GM13977 (cell line): Measurements from ENCODE around the gene GBX2.

Experiments
- DNase-seq: peaks from one replicate; pipeline ENCODE4 v3.0.0; 2012; ENCODE audit warnings: low spot score
- in situ Hi-C: fragments of 300-500 bp; cut with MboI; formaldehyde crosslinking; loops from one replicate; pipeline ENCODE4 v1.12.0; 2022; ENCODE audit warnings: low sequenced_read_pairs, low pct_unique_long_range_greater_than_20kb, mixed read lengths, inconsistent platforms; ENCODE audit not compliant: unreplicated experiment
- TF ChIP-seq, protein P1 (sequence below): IDR thresholded peaks from 2 replicates; pipeline ENCODE4 v1.5.1; 2012; ENCODE audit warnings: mild to moderate bottlenecking, control low read depth; ENCODE audit not compliant: insufficient read depth; ENCODE audit errors: extremely low read depth, missing control alignments

The GBX2 gene

DNA sequence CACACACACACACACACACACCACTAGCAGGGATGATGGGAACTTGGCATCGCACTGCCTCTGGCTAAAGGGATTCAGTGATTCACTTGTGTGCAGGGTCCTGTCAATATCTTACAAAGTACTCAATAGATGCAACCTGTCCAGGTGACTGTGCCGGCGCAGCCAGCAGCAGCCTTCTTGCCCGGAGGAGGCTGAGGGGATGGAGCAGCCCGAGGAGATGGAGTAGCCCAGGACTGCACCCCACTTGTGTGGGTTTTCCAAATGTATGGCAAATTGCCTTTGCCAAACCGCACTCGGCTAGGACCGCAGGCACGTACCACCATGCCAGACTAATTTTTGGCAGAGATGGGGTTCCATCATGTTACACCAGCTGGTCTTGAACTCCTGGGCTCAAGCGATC is 31.1 kb downstream of the GBX2 start:
- no peak for DNase-seq
- in situ Hi-C loops, result no loop called here
- TF ChIP-seq, protein P1, sequence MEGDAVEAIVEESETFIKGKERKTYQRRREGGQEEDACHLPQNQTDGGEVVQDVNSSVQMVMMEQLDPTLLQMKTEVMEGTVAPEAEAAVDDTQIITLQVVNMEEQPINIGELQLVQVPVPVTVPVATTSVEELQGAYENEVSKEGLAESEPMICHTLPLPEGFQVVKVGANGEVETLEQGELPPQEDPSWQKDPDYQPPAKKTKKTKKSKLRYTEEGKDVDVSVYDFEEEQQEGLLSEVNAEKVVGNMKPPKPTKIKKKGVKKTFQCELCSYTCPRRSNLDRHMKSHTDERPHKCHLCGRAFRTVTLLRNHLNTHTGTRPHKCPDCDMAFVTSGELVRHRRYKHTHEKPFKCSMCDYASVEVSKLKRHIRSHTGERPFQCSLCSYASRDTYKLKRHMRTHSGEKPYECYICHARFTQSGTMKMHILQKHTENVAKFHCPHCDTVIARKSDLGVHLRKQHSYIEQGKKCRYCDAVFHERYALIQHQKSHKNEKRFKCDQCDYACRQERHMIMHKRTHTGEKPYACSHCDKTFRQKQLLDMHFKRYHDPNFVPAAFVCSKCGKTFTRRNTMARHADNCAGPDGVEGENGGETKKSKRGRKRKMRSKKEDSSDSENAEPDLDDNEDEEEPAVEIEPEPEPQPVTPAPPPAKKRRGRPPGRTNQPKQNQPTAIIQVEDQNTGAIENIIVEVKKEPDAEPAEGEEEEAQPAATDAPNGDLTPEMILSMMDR, result no peak

GRCh38 chr2:236136538-236136937 is 31.6 kb downstream of the GBX2 start:
- TF ChIP-seq, protein P1, result no peak
- no peak for DNase-seq
- in situ Hi-C loops, result no loop called here

- in situ Hi-C loops, result no loop called here
- DNase-seq, result no peak
- TF ChIP-seq, protein P1, result no peak
Observed at GRCh38 chr2:236133410-236134012, 34.7 kb downstream of the GBX2 start.

GRCh38 chr2:236131073-236131692 is 37.0 kb downstream of the GBX2 start:
- DNase-seq, result peak; percentile 65
- TF ChIP-seq, protein P1, result no peak
- in situ Hi-C loops, result no loop called here

GRCh38 chr2:236130349-236130998 is 37.7 kb downstream of the GBX2 start:
- in situ Hi-C loops, result no loop called here
- TF ChIP-seq, protein P1, result no peak

DNA sequence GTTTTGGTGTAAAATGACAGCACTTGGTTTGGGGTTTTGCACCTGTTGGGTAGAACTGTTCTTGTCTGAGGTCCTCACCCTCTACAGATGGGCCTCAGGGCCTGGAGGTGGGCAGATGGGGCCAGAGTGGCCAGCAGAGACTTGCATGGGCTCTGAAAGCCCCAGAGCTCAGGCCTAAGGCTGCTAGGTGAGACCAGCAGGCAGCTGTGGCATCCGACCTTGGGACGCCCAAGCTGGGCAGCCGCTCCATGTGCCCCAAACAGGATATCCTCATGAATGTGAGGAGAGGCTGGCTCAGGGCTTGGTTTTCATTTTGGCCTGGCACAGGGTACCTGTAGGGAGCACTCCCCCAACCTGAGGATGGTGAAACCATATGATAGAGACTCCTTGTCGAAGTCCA is 38.3 kb downstream of the GBX2 start:
- in situ Hi-C loops, result no loop called here
- TF ChIP-seq, protein P1, result no peak
- DNase-seq, result no peak

More at GRCh38 chr2:236130349-236130998, 37.7 kb downstream of the GBX2 start:
- DNase-seq, result no peak
